Cerebellar nuclear complex (tissue), 1 donor: ENCODE measurements around the gene COL1A2.

Experiments
- DNase-seq, 2 experiments: peaks; one replicate each; lab custom pipeline; 2025; lab: John Stamatoyannopoulos, UW

The COL1A2 gene

DNA sequence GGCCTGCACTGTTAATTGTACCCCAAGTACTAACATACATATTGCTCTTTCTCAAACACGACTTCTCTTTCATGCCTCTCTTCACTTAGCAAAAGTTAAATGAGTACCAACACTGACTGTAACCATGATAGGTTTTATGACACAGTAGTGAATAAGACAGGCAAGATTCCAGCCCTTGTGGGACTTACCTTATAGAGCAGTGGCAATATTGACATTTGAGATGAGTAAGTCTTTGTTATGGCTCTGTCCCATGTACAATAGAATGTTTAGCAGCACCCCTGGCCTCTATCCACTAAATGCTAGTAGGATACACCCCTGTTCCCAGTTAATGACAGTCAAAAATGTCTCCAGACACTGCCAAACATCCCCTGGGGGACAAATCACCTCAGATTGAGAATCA lies 11.9 kb upstream of the COL1A2 start:
- no peak for DNase-seq

DNA sequence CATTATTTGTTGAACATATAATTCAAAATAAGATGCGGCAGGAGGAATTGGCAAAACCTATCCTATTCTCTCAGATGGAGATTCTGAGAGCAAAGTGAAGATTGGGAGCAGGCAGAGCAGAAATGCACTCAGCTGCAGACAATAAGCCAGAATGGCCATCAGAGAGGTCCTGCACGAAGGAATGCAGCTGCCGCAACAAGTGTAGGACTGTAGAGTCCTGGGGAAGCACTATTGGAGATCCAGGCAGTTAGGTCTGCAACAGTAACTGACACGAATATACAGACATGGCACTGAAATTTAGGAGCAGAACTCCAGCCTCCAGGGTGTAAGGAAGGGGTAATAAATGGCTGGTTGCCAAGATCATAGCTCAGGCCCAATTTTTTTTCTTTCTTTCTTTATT lies 10.4 kb upstream of the COL1A2 start:
- DNase-seq = no peak

DNA sequence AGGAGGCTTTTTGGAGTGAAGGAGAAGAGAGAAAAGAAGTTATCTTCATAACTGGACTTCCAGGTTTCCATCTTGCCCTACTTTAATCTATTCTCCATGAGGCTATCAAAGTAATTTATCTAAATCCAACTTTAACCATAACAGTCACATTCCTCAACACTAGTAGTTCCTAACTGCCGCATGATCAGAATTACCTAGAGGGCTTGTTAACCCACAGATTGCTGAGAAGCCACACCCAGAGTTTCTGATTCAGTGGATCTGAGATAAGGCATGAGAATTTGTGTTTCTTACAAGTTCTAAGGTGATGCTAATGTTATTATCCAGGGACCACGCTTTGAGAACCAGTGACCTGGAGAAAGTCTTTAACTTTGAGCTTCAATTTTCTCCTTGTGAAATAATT lies 8.3 kb upstream of the COL1A2 start:
- DNase-seq = no peak

DNA sequence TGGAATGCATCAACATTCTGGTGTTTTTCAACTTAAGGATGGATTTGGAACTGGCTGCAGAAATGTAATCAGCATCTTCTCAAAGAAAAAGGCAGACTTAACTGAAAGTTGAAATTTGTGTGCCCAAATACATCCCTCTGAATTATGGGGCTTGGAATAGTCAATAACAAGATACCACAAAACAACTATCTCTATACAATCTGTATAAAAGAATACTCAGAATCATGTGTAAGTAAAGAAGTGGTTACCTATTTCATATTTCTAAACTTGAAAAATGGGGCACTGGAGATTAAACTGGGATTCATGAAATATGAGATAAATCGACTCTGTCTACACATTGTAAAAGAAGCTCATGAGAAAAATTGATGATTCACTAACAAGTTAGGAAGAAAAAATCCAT lies 6.2 kb upstream of the COL1A2 start:
- no peak for DNase-seq

DNA sequence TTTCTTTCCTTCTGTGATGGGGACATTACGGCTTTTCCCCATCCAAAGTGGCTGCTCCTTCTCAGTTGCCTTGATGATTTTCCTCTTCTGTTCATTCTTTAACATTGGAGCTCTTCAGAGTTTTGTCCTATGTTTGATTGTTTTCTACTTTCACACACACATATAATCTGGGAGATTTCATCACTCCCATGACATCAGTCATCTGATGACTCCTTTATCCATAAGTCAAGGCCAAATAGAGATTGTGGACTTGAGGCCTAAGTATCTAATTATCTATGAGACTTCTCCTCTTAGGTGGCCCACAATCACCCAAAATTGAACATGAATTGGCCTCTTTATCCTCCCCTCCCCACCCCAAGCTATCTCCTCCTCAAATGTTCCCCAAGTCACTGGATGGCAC lies 5.3 kb upstream of the COL1A2 start:
- DNase-seq = no peak

DNA sequence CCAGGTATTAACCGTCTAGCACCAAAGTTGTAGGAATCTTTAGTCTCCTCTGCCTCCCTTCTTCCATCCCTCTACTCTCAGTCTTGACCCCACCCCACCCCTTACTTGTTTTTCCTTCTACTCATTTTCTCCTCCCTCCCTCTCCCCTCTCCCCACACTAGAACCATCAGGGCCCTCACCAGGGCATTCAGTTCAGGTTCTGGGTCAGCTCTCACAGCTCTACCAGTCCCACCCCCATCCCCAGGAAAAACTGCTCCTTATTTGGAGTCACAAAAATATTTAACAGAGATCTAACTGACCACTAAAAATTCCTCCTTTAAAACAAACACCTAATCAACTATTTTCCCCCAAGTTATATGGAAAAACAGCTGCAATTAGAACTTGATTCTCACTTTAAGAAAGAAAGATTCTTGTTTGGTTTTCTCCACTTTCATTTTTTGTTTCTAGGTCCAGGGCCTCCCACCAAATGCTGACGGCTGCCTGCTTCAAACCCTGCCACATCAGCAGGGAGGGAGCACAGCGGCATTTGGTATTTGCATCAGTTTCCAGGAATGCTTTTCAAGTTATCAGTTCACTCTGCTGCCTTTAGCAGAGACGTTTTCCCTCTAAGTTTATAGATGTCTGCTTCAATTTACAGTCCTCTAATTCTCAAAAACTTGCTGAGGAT lies 2.8 kb upstream of the COL1A2 start:
- no peak for DNase-seq

DNA sequence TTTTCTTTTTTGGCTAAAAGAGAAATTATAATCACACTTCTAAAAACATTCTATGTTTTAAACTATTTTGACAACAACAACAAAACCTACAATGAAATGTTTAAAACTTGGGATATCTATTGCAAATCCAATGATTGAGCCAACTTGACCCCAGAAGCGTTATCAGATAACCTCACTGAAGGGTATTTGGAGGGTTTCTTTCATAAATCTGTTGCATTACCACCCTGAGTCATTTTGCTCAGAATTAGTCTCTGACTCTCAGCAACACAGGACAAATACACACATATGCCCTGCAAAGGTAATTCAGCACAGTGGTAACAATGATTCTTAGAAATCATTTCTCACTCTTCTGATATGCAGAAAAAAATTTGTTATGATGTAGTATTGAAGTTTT lies 2.3 kb upstream of the COL1A2 start:
- no peak for DNase-seq

DNA sequence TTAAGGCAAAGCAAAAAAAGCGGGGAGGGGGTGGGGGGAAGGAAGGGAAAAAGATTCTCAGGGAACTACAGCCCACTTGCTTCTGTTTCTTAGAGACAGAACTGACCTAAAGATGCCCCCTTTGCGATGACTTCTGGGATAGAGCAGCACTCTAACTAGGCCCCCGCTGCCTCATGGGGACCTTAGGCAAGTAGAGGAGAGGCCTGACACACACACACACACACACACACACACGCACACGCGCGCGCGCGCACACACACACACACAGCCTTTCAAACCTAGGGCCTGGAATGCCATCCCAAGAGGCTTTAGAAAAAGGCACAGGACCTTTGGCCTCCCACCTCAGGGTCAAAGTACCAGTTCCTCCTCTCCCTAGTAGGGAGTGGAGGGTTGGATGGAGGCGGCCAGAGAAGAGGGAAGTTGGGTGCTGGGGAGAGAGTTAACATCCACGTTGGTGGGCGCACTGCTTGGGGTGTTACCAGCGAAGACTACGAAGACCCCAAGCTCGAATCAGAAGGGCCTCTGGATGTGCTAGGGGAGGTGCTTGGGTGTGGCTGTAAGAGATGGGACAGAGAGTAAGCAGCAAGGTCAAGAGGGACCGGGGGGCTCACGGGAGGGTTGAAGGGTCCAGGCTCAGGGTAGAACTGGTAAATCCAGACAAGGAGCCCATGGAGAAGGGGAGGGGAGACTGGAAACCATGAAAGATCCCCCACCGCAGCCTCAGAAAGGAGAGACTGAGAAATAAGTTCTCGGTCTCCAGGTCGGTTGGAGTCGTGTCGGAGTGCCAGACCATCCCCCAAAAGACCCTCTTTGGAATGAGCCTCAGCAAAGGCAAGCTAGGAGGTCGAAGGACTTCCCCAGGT lies 1.2 kb upstream of the COL1A2 start:
- no peak for DNase-seq

DNA sequence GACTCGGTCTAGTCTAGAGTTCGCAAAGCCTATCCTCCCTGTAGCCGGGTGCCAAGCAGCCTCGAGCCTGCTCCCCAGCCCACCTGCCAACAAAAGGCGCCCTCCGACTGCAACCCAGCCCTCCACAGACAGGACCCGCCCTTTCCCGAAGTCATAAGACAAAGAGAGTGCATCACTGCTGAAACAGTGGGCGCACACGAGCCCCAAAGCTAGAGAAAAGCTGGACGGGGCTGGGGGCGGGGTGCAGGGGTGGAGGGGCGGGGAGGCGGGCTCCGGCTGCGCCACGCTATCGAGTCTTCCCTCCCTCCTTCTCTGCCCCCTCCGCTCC lies 622 bp upstream of the COL1A2 start:
- no peak for DNase-seq

DNA sequence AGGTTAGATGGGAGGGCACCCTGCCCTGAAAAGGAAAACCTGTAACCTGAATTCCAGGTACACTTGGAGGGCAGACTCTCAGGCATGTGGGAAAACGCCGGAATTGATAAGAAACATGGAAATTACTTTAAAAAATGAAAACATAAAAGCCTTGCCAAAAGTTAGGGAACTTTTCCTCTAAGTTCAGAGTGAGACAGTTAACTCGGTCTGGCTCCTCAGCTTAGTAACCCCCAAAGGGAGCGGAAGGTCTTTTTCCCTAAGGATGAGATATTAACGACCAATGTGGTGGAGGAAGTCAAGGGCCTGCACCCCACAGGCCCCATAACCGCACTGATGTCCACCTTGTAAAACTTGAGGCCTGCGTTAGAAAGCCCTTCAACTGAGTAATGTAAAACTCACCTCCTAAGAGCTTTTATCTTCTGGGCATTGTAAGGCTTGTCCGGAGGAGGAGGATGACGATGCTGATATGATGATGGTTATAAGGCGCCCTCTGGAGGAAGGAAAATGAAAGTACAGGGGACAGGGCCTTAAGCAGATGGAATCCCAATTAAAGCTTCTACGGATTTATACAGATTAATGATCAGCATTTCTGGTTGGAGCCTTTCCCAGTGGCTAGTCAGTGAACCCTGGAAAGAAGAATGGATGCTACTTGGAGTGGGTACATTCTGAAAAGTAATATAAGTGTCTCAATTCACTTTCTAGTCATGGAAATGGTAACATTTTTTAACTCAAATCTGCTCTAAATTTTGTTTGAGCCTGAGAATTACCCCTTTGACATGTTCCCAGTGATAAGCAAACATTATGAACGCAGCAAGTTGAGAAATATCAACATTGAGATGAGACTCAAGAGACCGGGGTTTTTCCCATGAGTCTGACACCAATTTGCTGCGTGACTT lies 694 bp downstream of the COL1A2 start:
- DNase-seq = no peak

DNA sequence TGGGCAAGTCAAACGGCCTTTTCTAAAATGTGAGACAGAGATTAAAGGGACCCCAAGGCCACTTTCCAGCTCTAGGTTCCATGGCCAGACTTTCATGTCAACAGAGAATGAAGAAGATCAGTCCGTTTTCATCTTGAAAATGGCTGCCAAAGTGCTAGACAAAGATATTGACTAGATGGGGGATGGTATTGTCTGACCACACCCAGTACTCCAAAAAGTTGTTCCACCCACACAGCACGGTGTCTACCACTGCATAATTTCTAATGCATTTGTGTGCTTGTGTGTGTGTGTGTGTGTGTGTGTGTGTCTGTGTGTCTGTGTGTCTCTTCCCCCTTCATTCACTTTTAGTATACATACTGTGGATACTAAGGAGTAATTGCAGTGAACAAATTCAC lies 1.3 kb downstream of the COL1A2 start:
- DNase-seq = no peak

DNA sequence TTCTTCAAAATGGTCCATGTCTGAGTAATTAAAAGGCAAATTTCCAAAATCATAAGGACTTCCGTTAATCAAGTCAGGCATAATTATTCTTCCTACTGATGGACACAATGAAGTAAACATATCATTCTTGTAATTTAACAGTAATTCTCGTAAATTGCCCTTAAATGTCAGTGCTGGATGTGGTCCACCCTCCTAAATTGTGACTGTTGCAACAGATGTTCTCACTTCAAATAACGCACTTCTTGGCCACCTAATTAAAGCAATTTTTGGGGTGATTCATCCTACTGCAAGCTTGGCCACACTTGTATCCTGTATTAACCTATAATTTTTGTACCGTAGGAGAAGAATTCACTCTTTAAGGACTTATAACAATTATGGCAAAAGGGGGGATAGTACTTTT lies 1.9 kb downstream of the COL1A2 start:
- no peak for DNase-seq

DNA sequence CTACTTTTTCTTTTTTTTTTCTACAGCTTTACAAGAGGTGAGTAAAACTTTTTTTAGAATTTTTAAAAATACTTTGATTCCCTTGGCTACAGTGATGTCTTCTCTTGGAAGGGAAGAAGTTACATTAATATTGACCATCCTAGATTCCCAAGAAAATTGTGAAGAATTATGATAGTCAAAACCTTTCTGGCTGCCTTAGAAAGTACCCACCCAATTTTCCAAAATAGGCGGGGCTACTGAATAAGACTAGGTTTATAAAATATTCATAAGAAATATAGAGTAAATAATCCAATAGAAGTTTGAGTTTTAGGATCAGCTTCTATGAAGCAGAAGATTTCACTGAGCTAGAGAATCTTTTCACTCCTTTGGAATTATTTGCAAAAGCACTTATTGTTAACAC lies 3.0 kb downstream of the COL1A2 start:
- no peak for DNase-seq

DNA sequence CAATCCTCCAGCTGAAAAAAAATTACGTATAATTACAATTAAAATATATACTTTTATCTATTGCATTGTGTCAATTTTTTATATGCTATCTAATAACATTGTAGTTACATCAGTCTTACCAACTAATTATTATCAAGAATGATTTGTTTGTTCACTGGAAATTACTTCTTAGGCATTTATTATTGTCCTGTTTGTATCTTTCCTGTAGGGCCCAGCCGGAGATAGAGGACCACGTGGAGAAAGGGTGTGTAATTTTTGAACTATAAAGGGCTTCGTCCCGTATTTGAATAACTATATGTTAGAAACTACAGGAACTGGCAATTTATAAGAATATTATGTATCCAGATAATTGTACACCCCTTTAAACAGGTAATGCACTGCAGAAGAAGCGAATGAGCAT lies 4.1 kb downstream of the COL1A2 start:
- no peak for DNase-seq

DNA sequence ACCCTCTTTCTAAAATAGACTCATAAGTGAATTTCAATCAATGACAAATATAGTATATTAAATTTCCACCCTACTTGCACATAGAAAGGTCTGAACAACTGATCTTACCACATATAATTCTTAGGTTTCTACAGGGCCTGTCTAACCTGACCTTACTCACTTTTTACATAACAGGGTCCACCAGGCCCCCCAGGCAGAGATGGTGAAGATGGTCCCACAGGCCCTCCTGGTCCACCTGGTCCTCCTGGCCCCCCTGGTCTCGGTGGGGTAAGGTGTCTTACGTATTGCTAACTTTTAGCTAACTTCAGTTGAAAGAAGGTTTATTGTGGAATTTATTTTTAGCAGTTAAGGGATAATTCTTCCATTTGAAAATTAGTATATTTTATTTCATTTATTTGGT lies 5.3 kb downstream of the COL1A2 start:
- no peak for DNase-seq

DNA sequence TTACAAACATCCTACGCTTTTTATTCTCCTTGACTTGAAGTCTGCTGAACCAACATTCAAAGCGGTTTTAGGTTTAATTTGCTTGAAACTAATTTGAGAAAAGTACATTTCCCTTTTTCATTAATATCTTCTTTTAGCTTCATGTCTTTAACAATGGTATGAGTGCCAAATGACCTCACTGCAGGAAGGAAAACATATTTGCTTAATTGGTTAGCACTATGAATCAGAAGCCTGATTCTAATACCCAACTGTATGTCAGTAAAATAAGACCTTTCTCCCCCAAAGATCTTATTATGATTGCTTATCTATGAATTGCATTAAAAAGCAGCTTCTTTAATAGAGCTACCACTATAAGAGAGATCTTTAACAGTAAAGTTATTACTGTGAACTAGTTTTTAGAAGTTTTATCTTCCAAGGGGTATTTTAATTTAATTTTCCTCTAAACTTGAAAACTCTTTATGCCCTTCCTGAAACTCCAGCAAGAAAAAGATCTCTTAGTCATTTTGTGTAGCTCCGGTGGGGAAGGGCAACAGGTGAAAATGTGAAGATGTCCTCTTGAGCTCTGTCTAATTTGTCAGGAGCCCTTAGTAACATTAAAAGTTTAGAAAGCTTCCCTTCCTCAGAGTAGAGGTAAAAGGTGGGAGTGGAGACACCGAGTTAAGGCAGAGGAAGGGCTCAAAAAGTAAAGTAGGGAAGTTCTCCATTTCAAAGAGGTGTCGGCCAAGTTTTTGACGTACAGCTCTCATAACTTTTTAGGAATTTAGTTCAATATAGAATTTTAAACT lies 6.1 kb downstream of the COL1A2 start:
- no peak for DNase-seq

DNA sequence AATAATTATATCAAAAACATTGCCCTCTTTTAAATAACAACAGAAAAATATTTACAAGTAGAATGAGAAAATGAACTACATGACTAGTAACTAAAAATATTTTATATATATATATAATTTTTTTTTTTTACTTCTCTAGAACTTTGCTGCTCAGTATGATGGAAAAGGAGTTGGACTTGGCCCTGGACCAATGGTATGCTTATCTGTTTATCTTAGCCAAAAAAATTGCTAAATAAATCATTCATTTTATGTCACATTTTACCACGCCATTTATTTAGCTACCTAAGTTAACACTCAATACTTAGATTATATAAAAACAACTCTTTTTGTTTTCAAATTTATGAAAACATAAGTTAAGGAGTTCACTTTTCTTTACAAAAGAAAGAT lies 6.7 kb downstream of the COL1A2 start:
- DNase-seq = no peak

DNA sequence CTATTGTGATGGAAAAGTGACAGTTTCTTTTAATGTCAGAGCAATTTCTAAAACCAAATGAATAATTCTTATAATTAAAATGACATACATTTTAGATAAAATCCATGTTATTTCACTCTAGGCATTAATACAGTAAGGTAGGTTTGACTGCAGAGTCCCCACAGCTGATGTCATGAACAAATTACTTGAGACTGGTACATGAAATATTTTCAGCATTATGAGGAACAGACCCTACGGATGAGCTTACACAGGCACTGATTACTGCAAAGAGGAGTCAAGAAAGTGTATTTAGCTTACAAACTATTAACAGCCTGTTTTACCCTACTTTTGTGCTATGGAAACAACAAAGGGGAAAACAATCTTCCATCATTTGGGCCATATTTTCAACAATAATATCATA lies 8.9 kb downstream of the COL1A2 start:
- no peak for DNase-seq

DNA sequence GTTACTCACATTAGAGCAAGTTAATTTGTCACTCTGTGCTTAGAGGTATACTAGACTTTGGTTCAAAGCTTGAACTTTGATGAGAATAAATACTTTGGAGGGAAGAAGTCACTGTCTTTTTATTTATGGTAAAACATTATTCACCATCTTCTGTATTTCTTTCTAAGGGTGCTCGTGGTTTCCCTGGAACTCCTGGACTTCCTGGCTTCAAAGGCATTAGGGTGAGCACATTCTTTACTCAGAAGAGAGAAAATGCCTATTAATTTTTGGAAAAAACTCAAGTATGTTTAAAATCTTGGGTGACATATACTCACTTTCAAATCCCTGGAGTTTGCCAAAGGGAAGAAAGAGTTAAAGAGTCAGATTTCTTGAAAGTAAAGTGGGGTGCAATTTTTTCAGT lies 10.8 kb downstream of the COL1A2 start:
- DNase-seq = no peak

DNA sequence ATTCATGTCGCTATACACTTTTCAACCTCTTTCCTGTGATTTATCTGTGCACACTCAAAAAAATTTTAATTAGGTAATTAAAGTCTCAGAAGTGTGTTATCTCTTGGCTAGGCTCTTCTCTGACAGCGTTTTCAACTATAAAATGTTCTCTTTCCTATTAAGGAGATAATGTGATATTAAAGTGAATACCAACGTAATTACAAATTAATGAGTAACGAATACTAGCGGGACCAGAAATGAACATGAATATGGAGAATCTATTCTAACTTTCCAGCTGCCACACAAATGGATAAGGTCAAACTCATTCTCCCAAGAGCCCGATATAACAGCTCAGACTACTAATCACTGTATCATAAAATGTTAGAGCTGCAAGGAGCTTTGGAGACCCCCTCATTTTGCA lies 12.0 kb downstream of the COL1A2 start:
- DNase-seq = no peak

DNA sequence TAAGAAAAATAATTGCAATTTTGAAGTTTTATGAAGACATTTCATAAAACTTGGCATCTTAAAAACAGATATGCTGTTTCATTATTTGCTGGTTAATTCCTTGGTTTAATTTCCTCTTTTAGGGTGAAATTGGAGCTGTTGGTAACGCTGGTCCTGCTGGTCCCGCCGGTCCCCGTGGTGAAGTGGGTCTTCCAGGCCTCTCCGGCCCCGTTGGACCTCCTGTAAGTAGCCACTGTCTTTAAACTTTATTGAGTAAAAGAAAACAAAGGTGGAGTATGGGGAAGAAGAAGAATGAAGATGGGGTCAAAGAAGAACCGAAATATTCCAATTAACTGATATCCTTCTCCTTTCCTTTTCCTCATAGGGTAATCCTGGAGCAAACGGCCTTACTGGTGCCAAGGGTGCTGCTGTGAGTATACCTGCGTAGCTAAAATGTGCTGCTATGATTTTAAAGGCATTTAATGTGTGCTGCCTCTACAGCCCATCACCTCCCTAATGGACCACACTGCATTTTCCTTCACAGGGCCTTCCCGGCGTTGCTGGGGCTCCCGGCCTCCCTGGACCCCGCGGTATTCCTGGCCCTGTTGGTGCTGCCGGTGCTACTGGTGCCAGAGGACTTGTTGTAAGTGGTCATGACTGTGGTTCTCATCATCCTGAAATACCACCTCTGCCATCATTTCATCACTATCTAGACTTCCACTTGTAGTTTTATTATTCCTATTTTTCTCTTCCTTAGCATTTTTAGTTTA lies 14.7 kb downstream of the COL1A2 start:
- DNase-seq = no peak
